HG03045 (cell line): ENCODE data around the gene POLE2.
"Not testable (repeated sequence)": the region's sequence is repeated elsewhere in the genome, so short reads cannot be mapped to it uniquely, and the experiment has no call there.

ENCODE experiments used
- ATAC-seq: cut with Tn5 transposase; IDR thresholded peaks from one replicate; pipeline ENCODE4 v1.9.1; 2021; ENCODE audit warnings: mild to moderate bottlenecking, moderate library complexity; ENCODE audit not compliant: unreplicated experiment

Gene POLE2

DNA sequence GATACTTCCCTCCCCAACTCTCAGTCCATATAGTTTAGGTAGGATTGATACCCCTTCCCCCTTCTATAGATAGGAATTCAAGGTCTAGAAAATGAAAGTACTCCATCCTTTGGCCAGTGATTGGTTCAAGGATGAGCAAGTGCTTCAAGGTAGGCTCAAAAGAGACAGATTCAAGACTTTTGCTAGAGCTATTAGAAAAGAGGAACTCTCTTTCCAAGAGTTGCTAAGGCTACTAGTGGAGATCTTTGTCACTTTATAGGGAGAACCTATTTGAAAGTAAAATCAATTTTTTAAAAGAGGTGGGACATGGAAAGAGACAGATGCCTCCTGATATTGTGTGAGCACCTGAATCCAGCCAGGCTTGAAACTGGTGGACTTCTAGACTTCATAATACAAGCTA, 17.5 kb downstream of the POLE2 start:
- ATAC-seq = no peak

DNA sequence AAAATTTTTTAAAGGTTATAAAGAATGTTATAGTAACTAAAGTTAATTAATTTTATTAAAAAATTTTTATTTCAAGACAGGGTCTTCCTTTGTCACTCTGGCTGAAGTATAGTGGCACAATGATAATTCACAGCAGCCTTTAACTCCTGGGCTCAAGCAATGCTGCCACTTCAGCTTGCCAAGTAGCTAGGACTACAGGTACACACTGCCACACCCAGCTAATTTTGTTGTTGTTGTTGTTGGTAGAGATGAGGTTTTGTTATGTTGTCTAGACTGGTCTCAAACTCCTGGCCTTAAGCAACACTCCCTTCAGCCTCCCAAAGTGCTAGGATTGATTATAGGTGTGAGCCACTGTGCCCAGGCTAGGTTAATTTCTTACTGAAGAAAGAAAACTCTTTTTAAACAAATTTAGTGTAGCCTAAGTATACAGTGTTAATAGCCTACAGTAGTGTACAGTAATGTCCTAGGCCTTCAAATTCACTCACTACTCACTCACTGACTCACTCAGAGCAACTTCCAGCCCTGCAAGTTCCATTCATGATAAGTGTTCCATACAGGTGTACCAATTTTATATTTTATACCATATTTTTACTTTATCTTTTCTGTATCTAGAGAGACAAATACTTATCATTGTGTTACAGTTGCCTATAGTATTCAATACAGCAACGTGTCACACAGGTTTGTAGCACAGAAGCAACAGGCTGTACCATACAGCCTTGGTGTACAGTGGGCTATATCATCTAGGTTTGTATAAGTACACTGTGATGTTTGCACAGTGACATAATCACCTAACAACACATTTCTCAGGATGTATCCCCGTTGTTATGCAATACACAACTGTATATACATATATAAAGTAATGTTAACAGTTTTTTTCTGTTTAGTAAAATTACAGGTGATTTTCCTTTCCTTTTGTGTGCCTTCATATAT, 28.2 kb downstream of the POLE2 start:
- ATAC-seq = no peak

DNA sequence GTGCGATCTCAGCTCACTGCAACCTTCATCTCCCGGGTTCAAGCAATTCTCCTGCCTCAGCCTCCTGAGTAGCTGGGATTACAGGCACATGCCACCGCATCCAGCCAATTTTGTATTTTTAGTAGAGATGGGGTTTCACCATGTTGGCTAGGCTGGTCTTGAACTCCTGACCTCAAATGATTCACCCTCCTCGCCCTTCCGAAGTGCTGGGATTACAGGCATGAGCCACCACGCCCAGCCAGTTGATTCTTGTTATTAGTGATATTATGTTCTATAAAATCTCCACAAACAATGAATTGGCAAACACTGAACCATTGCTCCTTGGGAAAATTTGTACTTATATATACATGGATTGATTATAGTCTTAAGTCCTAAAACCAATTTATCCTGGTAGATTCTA, 30.5 kb downstream of the POLE2 start:
- not testable (repeated sequence) for ATAC-seq

DNA sequence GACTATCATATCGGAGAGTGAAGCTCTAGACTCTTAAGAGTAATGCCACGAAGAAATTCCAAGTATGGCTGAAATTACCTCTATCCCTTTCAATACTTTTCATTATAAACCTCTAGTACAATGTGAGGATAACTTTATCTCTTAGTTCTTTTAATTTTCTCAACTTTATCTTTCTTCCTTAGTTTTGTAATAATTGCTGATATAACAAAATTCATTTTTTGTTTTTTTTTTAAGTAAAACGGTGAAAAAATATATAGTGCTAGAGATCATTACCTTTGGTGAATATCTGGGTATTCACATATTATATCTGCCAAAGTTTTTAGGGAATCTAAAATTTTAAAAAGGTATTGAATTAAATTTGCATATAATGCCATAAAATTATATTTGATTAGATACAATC, 33.5 kb downstream of the POLE2 start:
- no peak for ATAC-seq

DNA sequence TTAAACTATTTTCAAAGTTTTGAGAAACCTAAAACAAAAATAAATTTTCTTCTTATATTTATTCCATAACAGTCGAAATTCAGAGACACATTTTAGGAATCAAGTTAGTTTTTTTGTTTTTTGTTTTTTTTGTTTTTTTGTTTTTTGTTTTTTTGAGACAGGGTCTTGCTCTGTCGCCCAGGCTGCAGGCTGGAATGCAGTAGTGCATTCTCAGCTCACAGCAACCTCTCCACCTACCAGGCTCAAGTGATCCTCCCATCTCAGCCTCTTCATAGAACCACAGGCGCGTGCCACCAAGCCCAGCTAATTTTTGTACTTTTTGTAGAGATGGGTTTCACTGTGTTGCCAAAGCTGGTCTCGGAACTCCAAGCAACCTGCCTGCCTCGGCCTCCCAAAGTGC, 34.5 kb downstream of the POLE2 start:
- ATAC-seq = no peak

DNA sequence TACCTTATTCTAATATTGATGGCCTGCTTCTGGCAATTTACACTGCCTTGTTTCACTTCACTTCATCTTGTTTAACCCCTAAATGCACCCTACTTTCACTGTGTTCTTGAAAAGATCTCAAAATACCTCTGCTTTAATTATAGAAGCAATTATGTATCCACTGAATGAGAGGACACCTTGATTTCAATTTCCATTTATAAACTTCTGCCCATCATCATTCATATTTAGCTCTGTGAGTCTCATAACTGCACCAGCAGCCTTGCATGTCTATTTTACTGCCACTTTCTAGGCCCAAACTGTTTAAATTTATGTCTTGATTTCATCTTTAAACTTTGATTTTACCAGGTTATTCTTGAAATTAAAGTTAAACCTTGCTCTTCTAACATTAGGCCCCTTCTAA, 45.9 kb downstream of the POLE2 start:
- ATAC-seq = no peak

DNA sequence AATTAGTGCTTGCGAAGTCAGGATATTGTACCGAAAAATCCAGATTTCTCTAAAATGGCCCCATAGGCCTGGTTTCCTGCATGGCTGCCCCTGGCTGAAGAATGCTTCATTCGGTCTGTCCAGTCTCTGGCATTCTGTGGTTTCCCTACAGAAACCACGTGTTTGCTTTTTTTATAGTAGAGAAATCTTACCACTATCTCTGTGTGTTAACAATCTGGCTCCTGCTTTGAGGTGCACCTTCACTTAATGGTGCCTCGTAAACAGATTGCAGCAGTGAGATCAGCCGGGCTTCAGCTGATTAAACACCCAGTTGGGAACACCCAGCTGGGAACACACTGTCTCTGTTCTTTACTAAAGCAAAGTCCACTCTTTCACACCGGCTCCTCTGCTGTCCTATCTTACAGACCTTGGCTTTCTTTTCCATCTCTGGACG, 46.3 kb downstream of the POLE2 start:
- no peak for ATAC-seq

DNA sequence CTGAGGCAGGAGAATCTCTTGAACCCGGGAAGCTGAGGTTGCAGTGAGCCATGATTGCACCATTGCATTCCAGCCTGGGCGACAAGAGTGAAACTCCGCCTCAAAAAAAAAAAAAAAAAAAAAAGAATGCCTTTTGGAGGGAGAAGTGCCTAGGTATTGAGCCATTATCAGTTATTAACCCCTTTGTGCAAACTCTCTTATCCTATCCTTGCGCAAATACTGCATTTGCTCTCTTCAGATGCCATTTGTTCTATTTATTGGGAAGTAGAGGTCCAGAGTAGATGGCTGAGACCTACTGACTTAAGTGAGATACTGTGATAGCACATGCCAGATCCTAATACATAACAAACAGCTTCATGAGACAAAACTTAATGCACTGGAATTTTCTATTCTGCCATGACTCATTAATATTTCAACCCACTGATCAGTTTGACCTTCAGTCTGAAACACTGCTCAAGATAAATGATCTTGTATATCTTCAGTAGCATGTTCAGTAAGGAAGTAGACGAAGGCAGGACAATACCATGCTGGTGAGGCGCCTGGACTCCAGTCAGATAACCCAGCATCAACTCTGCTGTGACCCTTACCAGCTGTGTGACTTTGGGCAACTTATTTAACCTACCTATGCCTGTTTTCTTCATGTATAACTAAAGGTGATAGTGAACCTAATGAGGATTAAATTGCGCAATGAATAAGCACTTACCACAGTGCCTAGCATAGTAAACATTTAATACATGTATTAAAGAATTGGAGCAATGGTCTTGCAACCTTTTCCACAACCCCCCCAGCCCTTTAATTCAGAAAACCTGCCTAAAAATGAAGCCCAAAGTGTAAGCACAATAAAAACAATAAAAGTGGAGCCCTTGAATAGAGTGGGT, 47.2 kb downstream of the POLE2 start:
- no peak for ATAC-seq

DNA sequence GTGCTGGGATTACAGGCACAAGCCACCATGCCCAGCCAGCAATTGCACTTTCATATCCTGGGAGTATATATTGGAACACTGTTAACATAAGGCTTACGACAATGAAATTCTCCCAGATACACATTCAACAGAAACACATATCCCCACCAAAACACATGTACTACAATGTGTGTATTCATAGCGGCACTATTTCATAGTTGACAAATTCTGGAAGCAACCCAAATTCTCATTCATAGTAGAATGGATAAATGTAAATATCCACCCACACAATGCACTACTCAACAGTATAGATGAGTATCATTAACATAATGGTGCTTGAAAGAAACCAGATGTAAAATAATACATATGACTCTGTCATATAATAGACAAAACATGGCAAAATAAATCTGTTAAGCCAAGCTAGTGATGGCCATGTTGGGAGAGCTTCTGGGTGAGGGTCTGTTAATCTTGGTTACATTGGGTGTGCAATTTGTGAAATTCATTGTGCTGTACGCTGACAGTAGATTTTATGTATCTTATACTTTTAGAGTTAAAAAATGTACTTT, 50.4 kb downstream of the POLE2 start:
- ATAC-seq = no peak

DNA sequence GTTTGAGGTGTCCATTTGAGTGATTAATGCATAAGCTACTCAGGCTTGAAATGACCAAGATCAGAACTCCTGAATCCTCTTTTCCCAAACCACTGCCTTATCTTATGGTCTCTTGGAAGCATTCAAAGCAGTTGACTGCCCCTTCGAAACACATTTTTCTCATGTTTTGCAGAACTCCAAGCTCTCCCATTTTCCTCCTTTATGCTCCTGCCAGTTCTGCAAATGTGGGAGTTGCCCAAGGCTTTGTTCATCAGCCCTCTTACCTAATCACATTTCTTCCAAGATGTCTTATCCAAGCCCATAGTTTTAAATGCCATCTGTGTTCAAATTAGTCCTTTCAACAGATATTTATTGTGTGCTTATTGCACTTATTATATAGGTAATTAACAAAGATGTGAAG, 51.1 kb downstream of the POLE2 start:
- ATAC-seq = no peak

DNA sequence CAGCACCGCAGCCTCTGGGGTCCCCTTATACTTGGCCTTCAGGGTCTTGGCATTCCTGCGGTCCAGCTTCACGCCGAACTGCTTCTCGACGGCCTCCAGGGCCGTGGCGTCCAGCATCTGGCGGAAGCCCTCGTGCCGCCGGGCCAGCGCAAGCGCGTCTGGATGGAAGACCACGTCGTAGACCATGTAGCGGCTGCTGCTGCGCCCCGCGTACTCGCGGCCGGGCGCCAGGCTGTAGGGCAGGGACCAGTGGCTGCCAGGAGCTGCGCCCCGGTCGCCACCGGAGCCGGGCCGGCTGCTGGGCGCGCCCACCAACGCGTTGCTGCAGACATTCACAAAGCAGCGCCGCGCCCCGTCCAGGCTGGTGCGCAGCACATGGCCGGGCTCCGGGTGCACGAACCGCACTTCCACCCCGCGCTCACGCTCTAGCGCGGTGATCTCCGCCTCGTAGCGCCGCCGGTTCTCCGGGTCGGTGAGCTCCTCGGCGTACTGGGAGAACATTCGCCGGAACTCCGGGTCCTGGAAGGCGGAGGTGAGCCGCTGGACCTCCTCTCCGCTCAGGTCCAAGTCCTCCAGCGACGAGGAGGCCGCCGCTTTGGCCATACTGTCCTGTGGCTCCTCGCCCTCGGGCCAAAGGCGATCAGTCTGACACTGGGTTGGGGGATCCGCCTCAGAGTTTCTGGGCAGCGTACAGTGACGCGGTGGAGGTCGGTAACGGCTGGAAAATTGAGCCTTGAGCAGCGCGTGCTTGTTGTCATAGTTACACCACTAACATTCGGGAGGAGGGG, 53.3 kb downstream of the POLE2 start, which contains the start of gene DNAAF2:
Gene DNAAF2, minus strand, starts transcription at position 698 of the 788 bp plus-strand sequence. Its CDS starts 95 bp downstream, at position 603.
- ATAC-seq = peak; percentile 30

DNA sequence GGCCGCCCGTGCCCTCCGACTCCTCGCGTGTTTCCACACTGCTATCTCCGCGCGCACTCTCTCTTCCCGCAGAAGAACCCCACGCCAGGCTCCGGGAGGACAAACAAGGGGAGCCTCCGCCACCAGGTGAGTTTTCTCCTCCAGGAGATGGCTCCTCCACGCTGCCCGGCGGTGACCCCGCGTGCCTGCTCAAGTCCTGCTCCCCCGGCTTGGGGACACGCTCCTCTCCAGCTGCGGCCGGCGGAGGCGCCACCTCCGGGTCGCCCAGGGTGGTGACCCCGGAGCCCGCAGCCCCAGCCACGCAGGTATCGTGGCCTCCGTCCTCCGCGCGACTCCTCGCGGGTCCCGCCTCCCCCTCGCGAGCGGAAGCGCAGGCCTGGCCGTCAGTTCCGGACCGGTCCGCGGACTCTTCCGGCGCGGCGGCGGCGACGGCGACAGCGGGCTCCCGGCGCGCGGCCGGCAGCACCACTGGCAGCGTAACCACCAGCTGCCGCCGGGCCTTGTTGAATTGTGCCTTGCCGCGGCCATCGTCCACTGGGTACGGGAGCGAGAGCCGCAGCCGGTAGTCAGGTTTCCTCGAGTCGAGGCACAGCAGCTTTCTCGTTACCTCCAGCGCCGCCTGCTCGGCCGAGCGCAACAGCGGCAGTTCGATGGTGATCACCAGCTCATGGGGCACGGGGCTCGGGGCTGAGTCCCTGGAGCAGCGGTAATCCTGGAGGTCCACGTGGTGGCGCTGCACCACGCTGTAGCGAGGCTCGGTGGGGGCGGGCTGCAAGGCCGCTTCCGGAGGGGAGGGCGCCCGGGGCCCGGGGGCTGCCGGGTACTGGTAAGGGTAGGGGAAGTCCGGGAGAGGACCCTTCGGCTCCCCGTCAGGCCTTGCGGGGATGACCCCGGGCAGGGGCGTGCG, 54.1 kb downstream of the POLE2 start:
- ATAC-seq = peak; percentile 78

DNA sequence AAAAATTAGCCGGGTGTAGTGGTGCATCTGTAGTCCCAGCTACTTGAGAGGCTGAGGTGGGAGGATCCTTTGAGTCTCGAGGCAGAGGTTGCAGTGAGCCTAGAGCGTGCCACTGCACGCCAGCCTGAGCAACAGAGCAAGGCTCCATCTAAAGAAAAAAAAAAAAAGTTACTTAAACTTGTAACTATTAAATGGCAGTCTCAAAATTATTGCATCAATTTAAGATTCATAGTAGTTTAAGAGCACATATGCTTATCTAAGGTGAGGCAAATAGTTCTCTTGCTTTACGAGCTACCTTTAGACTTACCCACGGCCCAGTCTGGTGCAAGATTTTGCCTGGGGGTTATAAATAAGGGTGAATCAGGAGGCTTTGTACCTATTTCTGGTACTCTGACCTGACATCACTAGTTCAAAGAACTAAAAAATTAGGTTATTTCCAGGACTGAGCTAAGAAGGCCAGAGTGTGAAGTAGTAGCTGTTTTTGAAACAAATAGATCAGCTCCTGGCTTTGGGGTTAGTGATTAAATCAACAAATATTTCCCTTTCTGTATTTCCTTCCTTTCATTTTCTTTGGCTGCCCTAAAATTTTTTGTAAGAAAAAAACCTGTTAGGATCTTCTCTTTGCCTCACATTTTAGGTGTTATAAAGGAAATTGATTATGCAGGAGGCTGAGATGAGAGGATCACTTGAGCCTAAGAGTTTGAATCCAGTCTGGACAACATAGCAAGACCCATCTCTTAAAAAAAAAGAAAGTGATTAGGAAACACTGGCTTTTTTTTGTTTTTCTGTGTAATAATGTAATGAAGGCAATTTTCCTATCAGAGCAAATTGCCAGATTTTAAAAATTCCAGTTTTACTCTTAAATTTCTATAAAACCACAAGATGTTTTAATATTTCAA, 63.8 kb downstream of the POLE2 start:
- no peak for ATAC-seq

DNA sequence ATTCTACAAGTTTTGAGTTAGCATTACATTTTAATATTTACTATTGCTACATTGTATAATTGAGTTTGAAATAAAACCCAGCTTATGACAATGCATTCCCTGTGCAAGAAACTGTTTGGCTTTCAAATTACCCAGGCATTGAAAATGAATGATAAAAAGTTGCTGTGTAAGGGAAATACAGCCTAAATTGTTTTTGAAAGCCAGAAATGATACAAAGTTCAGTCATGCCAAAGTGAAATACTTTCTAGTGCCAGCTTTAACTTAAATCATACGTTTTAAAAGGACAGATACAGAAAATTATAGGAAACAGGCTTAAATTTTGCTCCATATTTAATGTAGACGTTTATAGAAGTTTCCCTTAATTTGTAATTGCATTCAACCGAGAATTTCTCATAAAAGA, 64.6 kb downstream of the POLE2 start:
- ATAC-seq = no peak

DNA sequence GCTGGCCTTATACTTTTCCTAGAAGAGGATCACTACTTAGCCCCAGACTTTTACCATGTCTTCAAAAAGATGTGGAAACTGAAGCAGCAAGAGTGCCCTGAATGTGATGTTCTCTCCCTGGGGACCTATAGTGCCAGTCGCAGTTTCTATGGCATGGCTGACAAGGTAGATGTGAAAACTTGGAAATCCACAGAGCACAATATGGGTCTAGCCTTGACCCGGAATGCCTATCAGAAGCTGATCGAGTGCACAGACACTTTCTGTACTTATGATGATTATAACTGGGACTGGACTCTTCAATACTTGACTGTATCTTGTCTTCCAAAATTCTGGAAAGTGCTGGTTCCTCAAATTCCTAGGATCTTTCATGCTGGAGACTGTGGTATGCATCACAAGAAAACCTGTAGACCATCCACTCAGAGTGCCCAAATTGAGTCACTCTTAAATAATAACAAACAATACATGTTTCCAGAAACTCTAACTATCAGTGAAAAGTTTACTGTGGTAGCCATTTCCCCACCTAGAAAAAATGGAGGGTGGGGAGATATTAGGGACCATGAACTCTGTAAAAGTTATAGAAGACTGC, 65.9 kb downstream of the POLE2 start:
- no peak for ATAC-seq

DNA sequence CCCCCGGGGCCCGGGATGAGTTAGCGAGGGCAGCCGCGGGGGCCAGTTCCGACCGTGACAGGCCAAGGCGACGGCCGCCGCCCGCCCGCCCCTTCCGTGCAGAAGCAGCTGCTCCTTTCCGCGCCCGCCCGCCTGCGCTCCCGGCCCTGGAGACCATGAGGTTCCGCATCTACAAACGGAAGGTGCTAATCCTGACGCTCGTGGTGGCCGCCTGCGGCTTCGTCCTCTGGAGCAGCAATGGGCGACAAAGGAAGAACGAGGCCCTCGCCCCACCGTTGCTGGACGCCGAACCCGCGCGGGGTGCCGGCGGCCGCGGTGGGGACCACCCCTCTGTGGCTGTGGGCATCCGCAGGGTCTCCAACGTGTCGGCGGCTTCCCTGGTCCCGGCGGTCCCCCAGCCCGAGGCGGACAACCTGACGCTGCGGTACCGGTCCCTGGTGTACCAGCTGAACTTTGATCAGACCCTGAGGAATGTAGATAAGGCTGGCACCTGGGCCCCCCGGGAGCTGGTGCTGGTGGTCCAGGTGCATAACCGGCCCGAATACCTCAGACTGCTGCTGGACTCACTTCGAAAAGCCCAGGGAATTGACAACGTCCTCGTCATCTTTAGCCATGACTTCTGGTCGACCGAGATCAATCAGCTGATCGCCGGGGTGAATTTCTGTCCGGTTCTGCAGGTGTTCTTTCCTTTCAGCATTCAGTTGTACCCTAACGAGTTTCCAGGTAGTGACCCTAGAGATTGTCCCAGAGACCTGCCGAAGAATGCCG, 66.7 kb downstream of the POLE2 start:
- ATAC-seq = peak; percentile 35
